Mesenchymal stem cell (in vitro differentiated cells and primary cell): ENCODE data around the gene LRTM2.

ENCODE experiments used
- DNase-seq: peaks from one replicate; pipeline ENCODE4 v3.0.0-alpha.2; 2013
- H2AFZ ChIP-seq: one replicate; pipeline ENCODE4 v1.6.1; 2013; ENCODE audit warnings: low read depth, mild to moderate bottlenecking, control low read depth, inconsistent platforms, low read length, moderate library complexity
- H2AK5ac ChIP-seq: 2 replicates; pipeline ENCODE4 v1.6.1; 2013; ENCODE audit warnings: low read length, moderate library complexity, mild to moderate bottlenecking, inconsistent platforms; ENCODE audit not compliant: severe bottlenecking
- H2BK120ac ChIP-seq: one replicate; pipeline ENCODE4 v1.6.1; 2013; ENCODE audit warnings: low read depth, mild to moderate bottlenecking, inconsistent platforms, low read length, moderate library complexity
- H2BK12ac ChIP-seq, 2 experiments: one replicate each; pipeline ENCODE4 v1.6.1; 2013; ENCODE audit warnings: inconsistent platforms in 2 of 2, low read length in 2 of 2, mild to moderate bottlenecking in 2 of 2, moderate library complexity in 2 of 2, control low read depth in 1 of 2
- H2BK15ac ChIP-seq: one replicate; pipeline ENCODE4 v1.6.1; 2013; ENCODE audit warnings: mild to moderate bottlenecking, low read depth, inconsistent platforms; ENCODE audit not compliant: poor library complexity, severe bottlenecking
- H2BK5ac ChIP-seq: 2 replicates; pipeline ENCODE4 v1.6.1; 2013; ENCODE audit warnings: low read depth, mild to moderate bottlenecking, low read length, control low read depth, inconsistent platforms; ENCODE audit not compliant: poor library complexity, severe bottlenecking
- H3K14ac ChIP-seq, 2 experiments: one replicate each; pipeline ENCODE4 v1.6.1; 2013; ENCODE audit warnings: inconsistent platforms in 2 of 2, low read length in 2 of 2, control low read depth in 1 of 2, mild to moderate bottlenecking in 1 of 2, moderate library complexity in 1 of 2
- H3K18ac ChIP-seq, 2 experiments: one replicate each; pipeline ENCODE4 v1.6.1; 2013; ENCODE audit warnings: inconsistent platforms in 2 of 2, low read length in 2 of 2, control low read depth in 1 of 2, low read depth in 1 of 2, mild to moderate bottlenecking in 1 of 2
- H3K23ac ChIP-seq, 2 experiments: one replicate each; pipeline ENCODE4 v1.6.1; 2013; ENCODE audit warnings: inconsistent platforms in 2 of 2, low read length in 2 of 2, mild to moderate bottlenecking in 2 of 2, moderate library complexity in 2 of 2, control low read depth in 1 of 2
- H3K27ac ChIP-seq: 2 replicates; pipeline ENCODE4 v1.5.1; 2013; ENCODE audit warnings: mild to moderate bottlenecking, moderate library complexity, low read length, control low read depth, inconsistent platforms; ENCODE audit not compliant: poor library complexity, severe bottlenecking
- H3K27me3 ChIP-seq, 2 experiments: 2 replicates each; pipeline versions ENCODE4 v1.6.1 to v1.7.0; 2013; ENCODE audit warnings: low read length in 2 of 2, mild to moderate bottlenecking in 2 of 2, moderate library complexity in 2 of 2, control low read depth in 1 of 2, inconsistent platforms in 1 of 2; ENCODE audit not compliant: control insufficient read depth in 1 of 2, insufficient read depth in 1 of 2
- H3K36me3 ChIP-seq, 2 experiments: 2 replicates each; pipeline versions ENCODE4 v1.6.1 to v1.7.0; 2013; ENCODE audit warnings: low read length in 2 of 2, control low read depth in 1 of 2, inconsistent platforms in 1 of 2, low read depth in 1 of 2, mild to moderate bottlenecking in 1 of 2; ENCODE audit not compliant: insufficient read depth in 2 of 2, control insufficient read depth in 1 of 2
- H3K4ac ChIP-seq, 2 experiments: one replicate each; pipeline ENCODE4 v1.6.1; 2013; ENCODE audit warnings: inconsistent platforms in 2 of 2, low read length in 2 of 2, mild to moderate bottlenecking in 2 of 2, moderate library complexity in 2 of 2, control low read depth in 1 of 2, low read depth in 1 of 2
- H3K4me1 ChIP-seq: 2 replicates; pipeline ENCODE4 v1.6.1; 2013; ENCODE audit warnings: low read depth, low read length, control low read depth; ENCODE audit not compliant: control insufficient read depth, insufficient read depth
- H3K4me2 ChIP-seq: 2 replicates; pipeline ENCODE4 v1.6.1; 2013; ENCODE audit warnings: low read length, mild to moderate bottlenecking, inconsistent platforms; ENCODE audit not compliant: poor library complexity, severe bottlenecking
- H3K4me3 ChIP-seq, 2 experiments: 2 replicates each; pipeline versions ENCODE4 v1.5.1 to v1.7.0; 2013; ENCODE audit warnings: low read length in 2 of 2, mild to moderate bottlenecking in 2 of 2, control low read depth in 1 of 2, low read depth in 1 of 2; ENCODE audit not compliant: insufficient read depth in 1 of 2
- H3K79me1 ChIP-seq: replicated peaks from 2 replicates; pipeline ENCODE4 v1.6.1; 2013; ENCODE audit warnings: mild to moderate bottlenecking, control low read depth, low read length, inconsistent platforms; ENCODE audit not compliant: poor library complexity, severe bottlenecking
- H3K9ac ChIP-seq: 2 replicates; pipeline ENCODE4 v1.7.0; 2013; ENCODE audit warnings: mild to moderate bottlenecking, low read length, moderate library complexity
- H3K9me3 ChIP-seq: 2 replicates; pipeline ENCODE4 v1.7.0; 2013; ENCODE audit warnings: mild to moderate bottlenecking, low read length; ENCODE audit not compliant: control insufficient read depth
- H4K8ac ChIP-seq: one replicate; pipeline ENCODE4 v1.6.1; 2013; ENCODE audit warnings: inconsistent platforms, mild to moderate bottlenecking, low read length, moderate library complexity
- H4K91ac ChIP-seq: one replicate; pipeline ENCODE4 v1.6.1; 2013; ENCODE audit warnings: mild to moderate bottlenecking, low read length, inconsistent platforms
- WGBS: methylation state at CpG from one replicate; pipeline ENCODE4 v1.1.7; 2013; ENCODE audit warnings: mixed read lengths; 5-methylcytosine and 5-hydroxymethylcytosine counted together

The LRTM2 gene

GRCh38 chr12:1852076-1852475 lies 31.7 kb downstream of the LRTM2 start:
- no peaks in the 10 kb centered on the region for H3K79me1 ChIP-seq
- H4K91ac ChIP-seq, result no peak overlapping the region
- no peak overlapping the region for H3K23ac ChIP-seq
- no peak overlapping the region for H2AK5ac ChIP-seq
- H2BK15ac ChIP-seq, result no peak overlapping the region
- H3K4ac ChIP-seq, result no peak overlapping the region
- WGBS, result no CpG with 5 or more reads among the region's 1 CpG
- no peaks in the 10 kb centered on the region for H3K36me3 ChIP-seq
- peaks cover 4 to 26% of the 10 kb centered on the region in 2 experiments for H3K27me3 ChIP-seq
- no peak overlapping the region for H2BK120ac ChIP-seq
- no peak overlapping the region for H3K4me2 ChIP-seq
- H2BK5ac ChIP-seq, result no peak overlapping the region
- no peak overlapping the region for H2BK12ac ChIP-seq
- no peak overlapping the region for H2AFZ ChIP-seq
- no peak for DNase-seq
- no peak overlapping the region for H3K27ac ChIP-seq
- H3K4me1 ChIP-seq, result no peaks in the 10 kb centered on the region
- H3K14ac ChIP-seq, result no peak overlapping the region
- H3K18ac ChIP-seq, result no peak overlapping the region
- H3K9ac ChIP-seq, result no peak overlapping the region
- no peak overlapping the region for H4K8ac ChIP-seq
- peaks cover 35% of the 10 kb centered on the region for H3K9me3 ChIP-seq
- H3K4me3 ChIP-seq, result no peak overlapping the region

GRCh38 chr12:1853716-1854115 lies 33.4 kb downstream of the LRTM2 start:
- Histone ChIP-seq H3K4me2 (no peak overlapping the region), H3K36me3 (no peaks in the 10 kb centered on the region), H2AK5ac (no peak overlapping the region), H2BK120ac (no peak overlapping the region), H3K9me3 (peaks cover 38% of the 10 kb centered on the region), H2BK5ac (no peak overlapping the region), H3K18ac (no peak overlapping the region), H4K8ac (no peak overlapping the region), H3K27ac (no peak overlapping the region), H3K14ac (no peak overlapping the region), H2AFZ (no peak overlapping the region), H3K4me3 (no peak overlapping the region), H3K23ac (no peak overlapping the region), H3K4me1 (no peaks in the 10 kb centered on the region), H3K9ac (no peak overlapping the region), H3K27me3 (peaks cover 0 to 29% of the 10 kb centered on the region in 2 experiments), H2BK15ac (no peak overlapping the region), H3K79me1 (no peaks in the 10 kb centered on the region), H2BK12ac (no peak overlapping the region), H3K4ac (no peak overlapping the region), H4K91ac (no peak overlapping the region)
- 81% methylated on average over 8 of the region's 8 CpGs for WGBS
- no peak for DNase-seq

DNA sequence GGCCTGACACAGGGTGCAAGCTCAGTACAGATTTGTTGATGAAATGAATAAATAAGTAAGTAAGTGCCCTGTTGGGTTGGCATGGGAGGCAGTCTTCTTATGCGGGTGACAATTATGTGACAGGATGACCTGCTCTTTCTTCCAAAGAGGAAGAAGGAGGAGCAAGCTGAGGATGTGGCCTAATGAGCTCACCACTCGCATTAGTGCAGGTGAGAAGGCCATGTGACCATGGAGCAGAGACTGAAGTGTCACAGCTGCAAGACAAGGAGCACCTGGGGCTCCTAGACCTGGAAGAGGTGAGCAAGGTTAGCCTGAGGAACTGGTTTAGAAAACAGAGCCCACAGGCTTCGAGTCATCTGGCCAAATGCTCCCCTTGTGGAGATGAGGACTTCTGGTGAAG lies 34.9 kb downstream of the LRTM2 start:
- Histone ChIP-seq H2BK15ac (no peak overlapping the region), H3K27ac (no peak overlapping the region), H3K36me3 (no peaks in the 10 kb centered on the region), H3K79me1 (no peaks in the 10 kb centered on the region), H3K4me2 (no peak overlapping the region), H4K91ac (no peak overlapping the region), H3K9ac (no peak overlapping the region), H2BK5ac (no peak overlapping the region), H3K9me3 (peaks cover 38% of the 10 kb centered on the region), H3K4me1 (no peaks in the 10 kb centered on the region), H2BK120ac (no peak overlapping the region), H3K4me3 (peak overlapping the region in 1 of 2 experiments; percentile 18), H4K8ac (no peak overlapping the region), H3K14ac (no peak overlapping the region), H3K4ac (no peak overlapping the region), H3K23ac (no peak overlapping the region), H2AK5ac (no peak overlapping the region), H2AFZ (no peak overlapping the region), H2BK12ac (no peak overlapping the region), H3K18ac (no peak overlapping the region), H3K27me3 (peaks cover 6 to 38% of the 10 kb centered on the region in 2 experiments)
- WGBS, result 59% methylated on average over 3 of the region's 3 CpGs
- DNase-seq, result no peak

- H2AK5ac ChIP-seq, result no peak overlapping the region
- H4K91ac ChIP-seq, result no peak overlapping the region
- H4K8ac ChIP-seq, result no peak overlapping the region
- 38% methylated on average over 2 of the region's 2 CpGs for WGBS
- H3K4me1 ChIP-seq, result no peaks in the 10 kb centered on the region
- no peak overlapping the region for H2BK120ac ChIP-seq
- no peak overlapping the region for H2BK15ac ChIP-seq
- H3K79me1 ChIP-seq, result no peaks in the 10 kb centered on the region
- H3K27ac ChIP-seq, result no peak overlapping the region
- peaks cover 38% of the 10 kb centered on the region for H3K9me3 ChIP-seq
- H3K23ac ChIP-seq, result no peak overlapping the region
- H3K27me3 ChIP-seq, result peaks cover 16 to 48% of the 10 kb centered on the region in 2 experiments
- no peak overlapping the region for H3K18ac ChIP-seq
- H3K4me2 ChIP-seq, result no peak overlapping the region
- no peak overlapping the region for H3K4me3 ChIP-seq
- no peak for DNase-seq
- no peak overlapping the region for H2BK12ac ChIP-seq
- no peak overlapping the region for H3K9ac ChIP-seq
- H3K36me3 ChIP-seq, result no peaks in the 10 kb centered on the region
- H2AFZ ChIP-seq, result no peak overlapping the region
- H2BK5ac ChIP-seq, result no peak overlapping the region
- H3K14ac ChIP-seq, result no peak overlapping the region
- H3K4ac ChIP-seq, result no peak overlapping the region
Measured at GRCh38 chr12:1857086-1857485, 36.7 kb downstream of the LRTM2 start.
